ENCODE measurements around the gene LACTBL1. TPM values are rescaled to one million over a fixed set of nuclear protein-coding genes. Genes with fewer than 3 reads are reported as not detected.
"Not testable (repeated sequence)": the region's sequence is repeated elsewhere in the genome, so short reads cannot be mapped to it uniquely, and the experiment has no call there.

The LACTBL1 gene
- not detected for polyA plus RNA-seq (ENCODE audit: insufficient read depth in 1 of 5, insufficient read length in 5 of 5, low replicate concordance in 1 of 5)
- long read RNA-seq, donor 1, result 0 reads
- long read RNA-seq, donor 2, result 0 reads
- long read RNA-seq, donor 3, result 0 reads
- long read RNA-seq, donor 4, result 0 reads
- long read RNA-seq, donor 5, result 0 reads
- long read RNA-seq, donor 6, result 0 reads
- long read RNA-seq, donor 7, result 0 reads
- long read RNA-seq, donor 8, result 0 reads

GRCh38 chr1:22972760-22973159 lies at the start of gene LACTBL1:
LACTBL1 (minus strand) TSS chr1:22972866; CDS start chr1:22972316, 550 bp downstream.
- no peak for DNase-seq

DNA sequence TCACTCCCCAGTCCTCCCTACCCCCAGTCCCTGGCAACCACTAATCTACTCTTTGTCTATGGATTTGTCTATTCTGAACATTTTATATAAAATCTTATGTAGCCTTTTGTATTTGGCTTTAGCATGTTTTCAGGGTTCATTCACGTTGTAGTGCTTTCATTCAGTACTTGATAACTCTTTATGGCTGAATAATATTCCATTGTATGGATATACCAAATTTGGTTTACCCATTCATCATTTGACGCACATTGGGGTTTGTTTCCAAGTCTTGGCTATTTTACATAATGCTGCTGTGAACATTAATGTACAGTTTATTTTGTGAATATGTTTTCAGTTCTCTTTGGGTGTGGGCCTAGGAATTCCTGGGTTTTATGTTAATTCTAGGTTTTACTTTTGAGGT lies 49.2 kb upstream of the LACTBL1 start:
- DNase-seq, result no peak

DNA sequence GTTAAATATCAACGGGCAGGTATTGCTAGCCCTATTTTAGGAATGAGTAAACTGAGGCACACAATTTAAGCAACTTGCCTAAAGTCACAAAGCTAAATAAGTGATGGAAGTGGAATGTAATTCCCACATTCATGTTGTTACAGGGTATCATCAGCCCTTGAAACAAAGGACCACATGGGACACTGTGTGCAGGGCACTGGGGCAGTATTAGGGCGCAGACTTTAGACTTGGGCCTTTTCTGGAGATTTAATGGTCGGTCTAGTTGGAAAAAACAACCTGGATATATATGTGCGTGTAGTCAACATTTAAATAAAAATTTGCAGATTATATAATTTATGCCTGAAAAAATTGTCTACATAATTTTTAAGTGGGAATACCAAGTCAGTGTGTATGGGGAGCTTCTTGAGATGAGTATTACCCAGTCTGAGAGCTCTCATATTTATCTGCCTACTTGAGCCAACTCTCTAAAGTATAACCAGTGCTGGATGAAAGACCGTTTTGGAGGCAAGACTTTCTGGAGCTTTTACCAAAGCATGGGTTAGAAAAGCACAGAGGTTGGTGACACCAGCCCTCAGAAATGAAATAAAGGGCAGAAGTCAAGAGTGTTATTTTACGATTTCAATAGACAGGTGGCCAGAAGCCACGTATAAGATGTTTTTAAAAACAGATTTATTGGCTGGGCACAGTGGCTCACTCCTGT lies 48.2 kb upstream of the LACTBL1 start:
- no peak for DNase-seq

GRCh38 chr1:23019863-23020625 lies 47.4 kb upstream of the LACTBL1 start:
- peak; percentile 57 to 60 for DNase-seq

GRCh38 chr1:23019094-23019862 lies 46.6 kb upstream of the LACTBL1 start, which contains the start of gene KDM1A:
KDM1A (plus strand) TSS chr1:23019468; CDS start chr1:23019597, 129 bp downstream.
- peak; percentile 97 for DNase-seq

- no peak for DNase-seq
These were observed 46.0 kb upstream of the LACTBL1 start for GRCh38 chr1:23018661-23019093.

- peak in 1 of 2 donors; percentile 1 for DNase-seq
These were observed 41.0 kb upstream of the LACTBL1 start for GRCh38 chr1:23013657-23014056.

- DNase-seq, result not testable (repeated sequence)
These were observed 37.4 kb upstream of the LACTBL1 start for GRCh38 chr1:23010025-23010424.

DNA sequence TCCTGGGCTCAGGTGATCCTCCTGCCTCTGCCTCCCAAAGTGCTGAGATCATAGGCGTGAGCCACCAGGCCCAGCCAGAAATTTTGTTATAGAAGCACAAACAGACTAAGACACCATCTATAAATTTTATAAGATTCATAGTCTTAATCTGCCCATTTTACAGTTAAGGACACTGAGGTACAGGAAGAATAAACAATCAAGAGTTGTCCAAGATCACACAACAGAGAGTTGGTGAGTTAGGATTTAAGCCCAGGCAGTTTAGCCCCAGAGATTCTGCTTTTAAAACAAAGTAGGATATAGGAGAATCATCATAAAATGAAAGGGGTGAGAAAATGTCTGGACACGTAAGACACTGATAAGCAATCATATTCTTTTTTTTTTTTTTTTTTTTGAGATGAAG lies 36.2 kb upstream of the LACTBL1 start:
- no peak for DNase-seq

- DNase-seq, result no peak
These were observed 34.4 kb upstream of the LACTBL1 start for GRCh38 chr1:23007106-23007505.

DNA sequence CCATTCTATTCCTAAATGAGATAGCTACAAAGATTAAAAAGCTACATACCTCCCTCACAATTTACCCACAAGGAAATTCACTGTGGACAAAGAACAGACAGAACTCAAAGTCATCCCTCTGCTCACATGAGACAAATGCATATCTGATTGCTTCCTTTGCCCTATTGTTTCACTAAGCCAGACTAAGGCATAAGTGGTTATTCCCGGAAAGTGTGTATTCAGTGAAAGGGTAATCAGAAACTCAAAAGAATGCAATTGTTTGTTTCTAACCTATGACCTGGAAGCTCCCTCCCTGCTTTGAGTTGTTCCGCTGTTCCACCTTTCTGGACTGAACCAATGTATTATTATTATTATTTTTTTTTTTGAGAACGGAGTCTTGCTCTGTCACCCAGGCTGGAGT lies 32.1 kb upstream of the LACTBL1 start:
- not testable (repeated sequence) for DNase-seq

GRCh38 chr1:23004112-23004511 lies 31.4 kb upstream of the LACTBL1 start:
- DNase-seq, result no peak

DNA sequence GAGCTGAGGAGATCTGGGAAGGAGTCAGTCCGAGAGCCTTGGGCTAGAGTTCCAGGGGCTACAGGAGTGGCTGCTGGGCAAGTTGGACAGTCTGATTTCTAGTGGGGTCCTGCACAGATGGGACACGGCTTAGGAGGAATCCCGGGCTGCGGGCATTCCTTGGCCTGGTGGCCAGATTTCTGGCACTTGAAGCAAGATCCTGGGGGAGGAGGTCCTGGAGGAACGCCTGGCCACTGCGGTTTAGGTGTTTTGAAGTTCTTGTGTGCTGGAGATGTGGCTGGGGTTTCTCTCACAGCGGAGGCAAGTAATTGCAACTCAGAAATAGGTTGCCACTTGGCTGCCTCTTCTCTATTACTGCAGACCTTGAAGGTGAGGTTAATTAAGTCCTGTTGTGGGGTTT lies 29.6 kb upstream of the LACTBL1 start:
- not testable (repeated sequence) for DNase-seq

DNA sequence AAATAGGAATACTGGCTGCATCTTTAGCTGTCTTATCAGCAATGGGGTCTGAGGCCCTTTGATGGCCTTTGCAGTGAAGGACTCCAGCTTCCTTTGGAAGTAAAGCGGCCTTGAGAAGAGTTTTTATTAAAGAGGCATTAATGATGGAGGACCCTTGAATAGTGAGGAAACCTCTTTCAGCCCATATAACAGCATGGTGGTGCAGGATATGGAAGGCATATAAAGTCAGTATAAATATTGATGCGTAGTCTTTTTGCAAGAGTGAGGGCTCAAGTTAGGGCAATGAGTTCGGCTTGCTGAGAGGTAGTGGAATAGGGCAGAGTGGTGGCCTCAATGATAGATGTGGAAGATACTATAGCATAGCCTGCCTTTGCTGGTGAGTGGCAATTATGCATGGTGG lies 27.5 kb upstream of the LACTBL1 start:
- DNase-seq, result not testable (repeated sequence)

GRCh38 chr1:22997528-22997927 lies 24.9 kb upstream of the LACTBL1 start:
- DNase-seq, result not testable (repeated sequence)

DNA sequence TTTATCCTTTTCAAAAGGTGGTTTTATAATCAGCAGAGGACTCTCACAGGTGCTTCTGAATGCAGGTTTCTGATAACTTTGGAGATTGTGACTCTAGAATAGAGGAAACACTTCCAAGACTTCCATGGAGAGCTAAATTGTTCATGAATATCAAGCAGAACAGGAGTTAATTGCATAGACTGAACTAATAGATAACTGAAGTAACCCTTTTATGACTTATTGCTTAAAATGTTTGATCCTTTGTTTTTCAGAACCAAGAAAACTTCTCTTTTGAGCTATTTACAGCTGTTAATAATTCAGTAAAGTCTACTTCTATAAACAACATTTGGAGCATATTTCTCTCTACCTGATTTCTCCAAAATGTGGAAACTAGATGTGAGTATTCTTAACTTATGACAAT lies 23.1 kb upstream of the LACTBL1 start:
- no peak for DNase-seq

GRCh38 chr1:22993220-22993795 lies 20.6 kb upstream of the LACTBL1 start:
- not testable (repeated sequence) for DNase-seq

DNA sequence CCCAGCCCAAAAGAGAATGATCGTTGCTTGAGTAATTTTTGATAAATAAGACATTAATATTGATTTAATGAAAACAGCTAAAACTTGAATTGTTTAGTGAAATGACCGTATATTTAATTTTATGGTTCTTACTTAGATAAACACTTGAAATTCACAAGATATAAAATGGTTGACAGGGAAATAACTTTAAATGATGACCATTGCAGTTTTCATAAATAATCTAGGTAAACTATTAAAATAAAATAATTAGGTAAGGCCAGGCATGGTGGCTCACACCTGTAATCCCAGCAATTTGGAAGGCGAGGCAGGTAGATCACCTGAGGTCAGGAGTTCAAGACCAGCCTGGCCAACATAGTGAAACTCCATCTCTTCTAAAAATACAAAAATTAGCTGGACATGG lies 19.7 kb upstream of the LACTBL1 start:
- DNase-seq, result not testable (repeated sequence)

DNA sequence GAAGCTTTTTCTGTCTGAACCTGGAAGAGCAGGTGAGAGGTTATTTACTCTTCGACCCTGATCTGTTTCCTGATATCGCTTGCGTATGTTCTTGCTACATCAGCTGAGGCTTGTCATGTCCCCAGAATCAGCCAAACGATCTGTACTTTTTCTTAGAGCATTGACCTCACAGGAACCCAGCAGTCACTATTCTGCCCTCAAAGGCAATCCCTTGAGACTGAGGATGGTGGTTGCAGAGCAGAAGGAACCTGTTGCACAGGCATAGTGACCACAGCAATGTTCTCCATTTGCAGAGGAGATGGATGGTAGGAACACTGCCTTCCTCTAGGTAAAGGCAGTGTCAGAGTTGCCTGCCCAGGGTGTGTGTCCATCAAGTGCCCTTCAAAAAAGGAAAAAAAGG lies 11.3 kb upstream of the LACTBL1 start:
- DNase-seq, result no peak

DNA sequence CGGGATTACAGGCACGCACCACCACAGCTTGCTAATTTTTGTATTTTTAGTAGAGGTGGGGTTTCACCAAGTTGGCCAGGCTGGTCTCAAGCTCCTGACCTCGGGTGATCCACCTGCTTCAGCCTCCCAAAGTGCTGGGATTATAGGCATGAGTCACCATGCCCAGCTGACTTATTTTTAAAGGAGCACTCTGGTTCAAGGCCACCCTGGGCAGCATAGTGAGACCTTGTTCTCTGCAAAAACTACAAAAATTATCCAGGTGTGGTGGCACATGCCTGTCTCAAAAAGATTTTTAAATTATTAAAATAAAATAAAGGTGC lies 7.8 kb upstream of the LACTBL1 start:
- DNase-seq, result not testable (repeated sequence)

DNA sequence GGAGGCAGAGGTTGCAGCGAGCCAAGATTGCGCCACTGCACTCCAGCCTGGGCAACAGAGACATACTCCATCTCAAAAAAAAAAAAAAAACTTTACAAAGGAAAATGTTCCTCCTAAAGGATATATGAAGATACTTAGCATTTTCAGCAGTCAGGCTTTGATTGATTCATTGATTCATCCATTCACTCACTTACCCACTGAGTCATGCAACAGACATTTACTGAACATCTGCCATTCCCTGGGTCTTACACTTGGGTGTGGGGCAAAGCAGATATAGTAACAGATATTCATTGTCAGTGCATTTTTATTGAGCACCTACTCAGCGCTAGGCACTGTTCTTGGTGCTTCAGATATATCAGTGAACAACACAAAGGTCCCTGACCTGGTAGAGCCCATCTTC lies 5.6 kb upstream of the LACTBL1 start:
- no peak for DNase-seq

Data from right lung (tissue), 10 donors.